Panc1 (cell line): Measurements from ENCODE around the gene GHITM.

Experiments used
- POLR2AphosphoS5 ChIP-seq: IDR thresholded peaks from 2 replicates; pipeline ENCODE4 v1.6.1; 2012; ENCODE audit warnings: mild to moderate bottlenecking, low read depth, low read length, moderate library complexity
- SIN3A ChIP-seq: IDR thresholded peaks from 2 replicates; pipeline ENCODE4 v1.6.1; 2012; ENCODE audit warnings: low read depth, mild to moderate bottlenecking, low read length, moderate library complexity, borderline replicate concordance; ENCODE audit not compliant: insufficient read depth
- TF ChIP-seq, protein P1 (sequence below): fragments of 450-650 bp; IDR thresholded peaks from 2 replicates; pipeline ENCODE4 v1.5.1; 2017; ENCODE audit warnings: mild to moderate bottlenecking

DNA sequence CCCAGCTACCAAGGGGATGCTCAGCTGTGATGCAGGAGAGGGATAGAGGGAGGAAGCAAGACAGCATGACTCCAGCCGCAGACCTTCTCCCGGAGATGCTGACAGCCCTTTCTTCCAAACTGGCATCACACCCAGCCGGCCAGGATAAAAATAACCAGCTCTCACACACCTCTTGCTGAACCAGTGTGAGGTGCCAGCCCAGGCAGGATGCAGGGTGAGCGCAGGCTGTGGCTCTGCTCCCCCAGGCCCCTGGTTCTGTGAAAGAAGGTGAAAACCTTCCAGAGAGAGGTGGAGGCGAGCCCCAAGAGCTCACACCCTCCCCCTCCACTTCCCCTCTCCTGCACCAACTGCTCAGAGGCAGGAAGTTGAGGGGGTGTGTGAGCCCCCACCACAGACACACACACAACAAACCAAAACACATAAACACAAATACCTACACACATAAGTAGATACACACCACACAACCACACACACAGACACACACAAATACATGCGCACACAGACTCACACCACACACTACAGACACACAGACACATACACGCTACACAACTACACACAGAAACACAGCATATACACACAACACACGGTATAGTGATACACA is 38.3 kb downstream of the GHITM start:
- TF ChIP-seq POLR2AphosphoS5 (no peak), SIN3A (no peak)
- TF ChIP-seq, protein P1, sequence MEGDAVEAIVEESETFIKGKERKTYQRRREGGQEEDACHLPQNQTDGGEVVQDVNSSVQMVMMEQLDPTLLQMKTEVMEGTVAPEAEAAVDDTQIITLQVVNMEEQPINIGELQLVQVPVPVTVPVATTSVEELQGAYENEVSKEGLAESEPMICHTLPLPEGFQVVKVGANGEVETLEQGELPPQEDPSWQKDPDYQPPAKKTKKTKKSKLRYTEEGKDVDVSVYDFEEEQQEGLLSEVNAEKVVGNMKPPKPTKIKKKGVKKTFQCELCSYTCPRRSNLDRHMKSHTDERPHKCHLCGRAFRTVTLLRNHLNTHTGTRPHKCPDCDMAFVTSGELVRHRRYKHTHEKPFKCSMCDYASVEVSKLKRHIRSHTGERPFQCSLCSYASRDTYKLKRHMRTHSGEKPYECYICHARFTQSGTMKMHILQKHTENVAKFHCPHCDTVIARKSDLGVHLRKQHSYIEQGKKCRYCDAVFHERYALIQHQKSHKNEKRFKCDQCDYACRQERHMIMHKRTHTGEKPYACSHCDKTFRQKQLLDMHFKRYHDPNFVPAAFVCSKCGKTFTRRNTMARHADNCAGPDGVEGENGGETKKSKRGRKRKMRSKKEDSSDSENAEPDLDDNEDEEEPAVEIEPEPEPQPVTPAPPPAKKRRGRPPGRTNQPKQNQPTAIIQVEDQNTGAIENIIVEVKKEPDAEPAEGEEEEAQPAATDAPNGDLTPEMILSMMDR = no peak
